Endometrial microvascular endothelial cells (primary cell): ENCODE results near the gene CDKN2D. TPM values are rescaled to one million over a fixed set of nuclear protein-coding genes. Genes with fewer than 3 reads are reported as not detected.
"Not testable (repeated sequence)": the region's sequence is repeated elsewhere in the genome, so short reads cannot be mapped to it uniquely, and the experiment has no call there.

Experiments used
- in situ Hi-C: cut with HindIII; loops from 2 replicates; pipeline ENCODE4 v1.10.0; 2017; ENCODE audit warnings: low sequenced_read_pairs, low pct_unique_long_range_greater_than_20kb; ENCODE audit errors: inconsistent ontology term
- total RNA-seq: library from RNA; depleted of rRNA; stranded (reverse); fragments of >200 nt; gene quantifications from one replicate; pipeline ENCODE4 v1.2.3, GENCODE V29; 2015; ENCODE audit errors: inconsistent ontology term

The CDKN2D gene
- total RNA-seq, 1 donor from 2014 or later = 2.0 TPM

GRCh38 chr19:10554760-10555609 is 13.8 kb downstream of the CDKN2D start:
- in situ Hi-C loops = no loop called here

GRCh38 chr19:10553943-10554381 is 14.8 kb downstream of the CDKN2D start:
- in situ Hi-C loops = no loop called here

- in situ Hi-C loops = no loop called here
Measured at GRCh38 chr19:10553087-10553667, 15.6 kb downstream of the CDKN2D start.

- in situ Hi-C loops = no loop called here
Measured at GRCh38 chr19:10552510-10553053, 16.2 kb downstream of the CDKN2D start.

GRCh38 chr19:10551698-10552301 is 17.0 kb downstream of the CDKN2D start:
- in situ Hi-C loops = no loop called here

GRCh38 chr19:10551006-10551405 is 17.8 kb downstream of the CDKN2D start:
- in situ Hi-C loops = not testable (repeated sequence)

- in situ Hi-C loops = no loop called here
Measured at GRCh38 chr19:10550336-10550735, 18.4 kb downstream of the CDKN2D start.

- in situ Hi-C loops = no loop called here
Measured at GRCh38 chr19:10549733-10550132, 19.0 kb downstream of the CDKN2D start.

- in situ Hi-C loops = no loop called here
Measured at GRCh38 chr19:10548746-10549276, 20.0 kb downstream of the CDKN2D start.

- in situ Hi-C loops = no loop called here
Measured at GRCh38 chr19:10546817-10547216, 22.0 kb downstream of the CDKN2D start.

- in situ Hi-C loops = no loop called here
Measured at GRCh38 chr19:10544753-10545251, 24.0 kb downstream of the CDKN2D start.

GRCh38 chr19:10544242-10544752 is 24.5 kb downstream of the CDKN2D start:
- in situ Hi-C loops = no loop called here

GRCh38 chr19:10543420-10544241 is 25.1 kb downstream of the CDKN2D start, which contains the start of gene ATG4D:
TSS of gene ATG4D (plus strand) at chr19:10543904. CDS start at chr19:10544091, 187 bp downstream.
- in situ Hi-C loops = no loop called here

GRCh38 chr19:10543059-10543419 is 25.7 kb downstream of the CDKN2D start:
- in situ Hi-C loops = no loop called here

GRCh38 chr19:10539016-10539415 is 29.8 kb downstream of the CDKN2D start:
- in situ Hi-C loops = not testable (repeated sequence)

- in situ Hi-C loops = no loop called here
Measured at GRCh38 chr19:10538204-10538983, 30.4 kb downstream of the CDKN2D start.

- in situ Hi-C loops = no loop called here
Measured at GRCh38 chr19:10537668-10538067, 31.1 kb downstream of the CDKN2D start.
